T-helper 1 cell treated with Interleukin-12 subunit alpha and Interleukin-12 subunit beta and Interleukin-4 antibody, amounts not matched to agents 30 μg/mL and 1 μg/mL, for 36 hours (primary cell): ENCODE data around the gene ZNF536.
"Not testable (repeated sequence)": the region's sequence is repeated elsewhere in the genome, so short reads cannot be mapped to it uniquely, and the experiment has no call there.

Experiments used
- H3K27ac Mint-ChIP-seq: one replicate; pipeline ENCODE4 v1.8.0; 2021; ENCODE audit warnings: mild to moderate bottlenecking, mixed read lengths
- H3K27me3 Mint-ChIP-seq: one replicate; pipeline ENCODE4 v1.8.0; 2021; ENCODE audit warnings: low read depth, mixed read lengths
- H3K36me3 Mint-ChIP-seq: one replicate; pipeline ENCODE4 v1.8.0; 2021; ENCODE audit warnings: low read depth, mixed read lengths
- H3K4me1 Mint-ChIP-seq: one replicate; pipeline ENCODE4 v1.8.0; 2021; ENCODE audit warnings: low read depth, mixed read lengths
- H3K4me3 Mint-ChIP-seq: one replicate; pipeline ENCODE4 v1.8.0; 2021; ENCODE audit warnings: mild to moderate bottlenecking, moderate library complexity, mixed read lengths
- H3K9me3 Mint-ChIP-seq: one replicate; pipeline ENCODE4 v1.8.0; 2021; ENCODE audit warnings: mixed read lengths

Gene ZNF536

GRCh38 chr19:30464162-30464561 lies 92.0 kb downstream of the ZNF536 start:
- Mint-ChIP-seq H3K4me1 (no peaks in the 10 kb centered on the region), H3K27ac (no peak overlapping the region), H3K9me3 (no peaks in the 10 kb centered on the region), H3K36me3 (no peaks in the 10 kb centered on the region), H3K27me3 (no peaks in the 10 kb centered on the region), H3K4me3 (no peak overlapping the region)

- H3K27me3 Mint-ChIP-seq, H3K27ac Mint-ChIP-seq, H3K36me3 Mint-ChIP-seq, H3K9me3 Mint-ChIP-seq, H3K4me3 Mint-ChIP-seq, H3K4me1 Mint-ChIP-seq: not testable (repeated sequence)
Measured at GRCh38 chr19:30466598-30466997, 94.4 kb downstream of the ZNF536 start.

GRCh38 chr19:30467239-30467638 lies 95.1 kb downstream of the ZNF536 start:
- no peak overlapping the region for H3K4me3 Mint-ChIP-seq
- H3K27me3 Mint-ChIP-seq = no peaks in the 10 kb centered on the region
- H3K36me3 Mint-ChIP-seq = no peaks in the 10 kb centered on the region
- no peak overlapping the region for H3K27ac Mint-ChIP-seq
- no peaks in the 10 kb centered on the region for H3K4me1 Mint-ChIP-seq
- H3K9me3 Mint-ChIP-seq = no peaks in the 10 kb centered on the region

GRCh38 chr19:30469774-30470173 lies 97.6 kb downstream of the ZNF536 start:
- no peak overlapping the region for H3K4me3 Mint-ChIP-seq
- no peaks in the 10 kb centered on the region for H3K9me3 Mint-ChIP-seq
- H3K4me1 Mint-ChIP-seq = no peaks in the 10 kb centered on the region
- no peak overlapping the region for H3K27ac Mint-ChIP-seq
- H3K27me3 Mint-ChIP-seq = no peaks in the 10 kb centered on the region
- H3K36me3 Mint-ChIP-seq = no peaks in the 10 kb centered on the region

GRCh38 chr19:30471441-30471840 lies 99.3 kb downstream of the ZNF536 start:
- Mint-ChIP-seq H3K9me3 (no peaks in the 10 kb centered on the region), H3K36me3 (no peaks in the 10 kb centered on the region), H3K27me3 (no peaks in the 10 kb centered on the region), H3K4me3 (no peak overlapping the region), H3K27ac (no peak overlapping the region), H3K4me1 (no peaks in the 10 kb centered on the region)

GRCh38 chr19:30473334-30473867 lies 101.2 kb downstream of the ZNF536 start:
- Mint-ChIP-seq H3K9me3 (peaks cover 4% of the 10 kb centered on the region), H3K27me3 (no peaks in the 10 kb centered on the region), H3K27ac (no peak overlapping the region), H3K36me3 (no peaks in the 10 kb centered on the region), H3K4me3 (no peak overlapping the region), H3K4me1 (no peaks in the 10 kb centered on the region)

- H3K27ac Mint-ChIP-seq = no peak overlapping the region
- no peaks in the 10 kb centered on the region for H3K36me3 Mint-ChIP-seq
- no peak overlapping the region for H3K4me3 Mint-ChIP-seq
- peaks cover 4% of the 10 kb centered on the region for H3K9me3 Mint-ChIP-seq
- H3K27me3 Mint-ChIP-seq = no peaks in the 10 kb centered on the region
- H3K4me1 Mint-ChIP-seq = no peaks in the 10 kb centered on the region
Measured at GRCh38 chr19:30476997-30477396, 104.8 kb downstream of the ZNF536 start.

GRCh38 chr19:30479231-30479630 lies 107.0 kb downstream of the ZNF536 start:
- Mint-ChIP-seq H3K9me3 (peaks cover 4% of the 10 kb centered on the region), H3K4me1 (no peaks in the 10 kb centered on the region), H3K27me3 (no peaks in the 10 kb centered on the region), H3K27ac (no peak overlapping the region), H3K4me3 (no peak overlapping the region), H3K36me3 (no peaks in the 10 kb centered on the region)

GRCh38 chr19:30480097-30480496 lies 107.9 kb downstream of the ZNF536 start:
- Mint-ChIP-seq H3K27me3 (no peaks in the 10 kb centered on the region), H3K9me3 (peaks cover 4% of the 10 kb centered on the region), H3K4me3 (no peak overlapping the region), H3K27ac (no peak overlapping the region), H3K4me1 (no peaks in the 10 kb centered on the region), H3K36me3 (no peaks in the 10 kb centered on the region)

- Mint-ChIP-seq H3K27me3 (no peaks in the 10 kb centered on the region), H3K36me3 (no peaks in the 10 kb centered on the region), H3K4me3 (no peak overlapping the region), H3K27ac (no peak overlapping the region), H3K9me3 (peaks cover 4% of the 10 kb centered on the region), H3K4me1 (no peaks in the 10 kb centered on the region)
Measured at GRCh38 chr19:30481063-30481462, 108.9 kb downstream of the ZNF536 start.

GRCh38 chr19:30481823-30482222 lies 109.6 kb downstream of the ZNF536 start:
- Mint-ChIP-seq H3K27ac (no peak overlapping the region), H3K4me3 (no peak overlapping the region), H3K36me3 (no peaks in the 10 kb centered on the region), H3K9me3 (peaks cover 3% of the 10 kb centered on the region), H3K27me3 (no peaks in the 10 kb centered on the region), H3K4me1 (no peaks in the 10 kb centered on the region)

GRCh38 chr19:30482956-30483355 lies 110.8 kb downstream of the ZNF536 start:
- H3K27me3 Mint-ChIP-seq = no peaks in the 10 kb centered on the region
- no peak overlapping the region for H3K4me3 Mint-ChIP-seq
- H3K4me1 Mint-ChIP-seq = no peaks in the 10 kb centered on the region

GRCh38 chr19:30486250-30486649 lies 114.1 kb downstream of the ZNF536 start:
- H3K4me3 Mint-ChIP-seq, H3K27me3 Mint-ChIP-seq, H3K36me3 Mint-ChIP-seq, H3K9me3 Mint-ChIP-seq, H3K4me1 Mint-ChIP-seq, H3K27ac Mint-ChIP-seq: not testable (repeated sequence)

More at GRCh38 chr19:30482956-30483355, 110.8 kb downstream of the ZNF536 start:
- Mint-ChIP-seq H3K9me3 (no peaks in the 10 kb centered on the region), H3K36me3 (no peaks in the 10 kb centered on the region), H3K27ac (no peak overlapping the region)

- Mint-ChIP-seq H3K9me3 (no peaks in the 10 kb centered on the region), H3K4me1 (no peaks in the 10 kb centered on the region), H3K4me3 (no peak overlapping the region), H3K27me3 (peaks cover 7% of the 10 kb centered on the region), H3K36me3 (no peaks in the 10 kb centered on the region), H3K27ac (no peak overlapping the region)
Measured at GRCh38 chr19:30487178-30487577, 115.0 kb downstream of the ZNF536 start.

- Mint-ChIP-seq H3K4me3 (no peak overlapping the region), H3K27me3 (peaks cover 8% of the 10 kb centered on the region), H3K4me1 (no peaks in the 10 kb centered on the region), H3K36me3 (no peaks in the 10 kb centered on the region), H3K27ac (no peak overlapping the region), H3K9me3 (no peaks in the 10 kb centered on the region)
Measured at GRCh38 chr19:30488191-30488590, 116.0 kb downstream of the ZNF536 start.

GRCh38 chr19:30490760-30491159 lies 118.6 kb downstream of the ZNF536 start:
- Mint-ChIP-seq H3K9me3 (no peaks in the 10 kb centered on the region), H3K27me3 (peaks cover 8% of the 10 kb centered on the region), H3K4me1 (no peaks in the 10 kb centered on the region), H3K4me3 (no peak overlapping the region), H3K36me3 (no peaks in the 10 kb centered on the region), H3K27ac (no peak overlapping the region)
